Activated naive CD4-positive, alpha-beta T cell (primary cell): ENCODE measurements around the gene PYHIN1.
A peak's percentile ranks its signal among the peaks of the same experiment; 100 is the strongest.

Experiments used
- DNase-seq, 4 experiments: peaks; one replicate each; lab custom pipeline; 2025; lab: John Stamatoyannopoulos, UW

Gene PYHIN1

DNA sequence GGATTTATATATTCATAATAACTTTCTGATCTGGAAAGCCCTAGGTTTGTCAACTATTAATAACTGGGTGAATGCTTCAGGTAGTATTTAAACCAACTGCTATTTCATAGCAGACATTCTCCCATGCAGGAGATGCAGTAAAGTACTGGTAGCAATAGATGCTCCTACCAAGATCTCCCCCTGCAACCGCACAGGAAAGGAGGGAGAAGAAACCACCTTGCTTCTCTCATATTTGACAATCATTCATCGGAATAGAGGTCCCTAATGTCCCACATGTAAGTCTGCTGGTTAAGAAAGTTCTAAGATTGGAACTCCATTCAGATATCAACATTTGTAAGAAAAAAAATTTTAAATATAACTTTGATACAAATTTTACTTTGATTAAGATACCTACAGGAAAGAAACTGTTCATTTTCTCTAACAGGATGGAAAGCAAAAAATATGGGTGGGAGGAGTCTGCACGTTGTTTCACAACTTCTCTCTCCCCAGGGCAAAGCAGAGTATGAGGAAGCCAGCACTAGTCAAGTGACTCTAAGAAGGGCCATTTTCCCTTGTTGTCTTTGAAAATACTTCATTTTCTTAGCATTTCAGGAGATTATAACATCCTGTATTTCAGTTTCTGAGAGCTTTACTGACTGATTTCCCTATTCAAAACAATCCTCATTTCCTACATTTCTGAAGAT is at the start of gene PYHIN1:
PYHIN1 (plus strand) TSS at position 498 of the 683 bp plus-strand sequence. CDS start 5,359 bp downstream, outside the sequence.
- no peak for DNase-seq

- DNase-seq, result no peak
These were observed 37.7 kb upstream of the PYHIN1 start for GRCh38 chr1:158893654-158894053.

GRCh38 chr1:158898722-158899121 is 32.6 kb upstream of the PYHIN1 start:
- no peak for DNase-seq

- no peak for DNase-seq
These were observed 29.7 kb upstream of the PYHIN1 start for GRCh38 chr1:158901623-158902022.

GRCh38 chr1:158916085-158916484 is 15.3 kb upstream of the PYHIN1 start:
- no peak for DNase-seq

DNA sequence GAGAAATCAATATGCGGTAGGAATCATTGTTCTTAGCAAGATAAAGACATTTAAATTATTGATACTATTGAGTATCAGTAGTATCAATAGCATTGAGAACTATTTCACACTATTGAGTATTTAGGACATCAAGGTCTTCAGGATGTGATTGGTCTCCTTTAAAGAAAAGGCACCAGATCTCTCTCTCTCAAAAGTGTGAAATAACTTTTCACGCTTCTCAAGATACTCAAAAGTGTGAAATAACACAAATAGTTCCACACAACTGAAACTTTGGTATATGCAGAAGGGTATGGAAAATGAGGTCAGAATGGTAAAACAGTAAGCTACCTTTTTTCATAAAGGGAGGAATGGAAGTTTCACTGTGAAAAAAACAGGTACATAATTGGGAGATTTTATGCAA is 6.7 kb upstream of the PYHIN1 start:
- DNase-seq, result no peak

DNA sequence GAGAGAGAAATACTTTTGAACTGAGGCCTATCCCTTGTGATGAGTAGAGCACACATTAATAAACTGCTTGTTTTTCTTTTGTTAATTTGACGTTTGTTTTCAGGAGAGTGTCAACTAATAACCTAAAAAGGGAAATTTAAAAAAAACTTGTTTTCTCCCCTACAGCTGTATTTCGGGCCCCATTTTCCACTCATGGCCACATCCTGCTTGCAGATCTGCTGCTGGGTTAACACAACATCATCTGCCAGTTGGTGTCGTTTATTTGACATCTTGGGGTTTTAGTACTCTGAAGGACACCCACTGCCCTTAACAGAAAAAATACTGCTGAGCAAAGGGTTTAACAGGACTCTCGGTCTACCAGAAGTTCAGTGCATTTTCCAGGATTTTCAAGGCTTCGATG is 848 bp upstream of the PYHIN1 start:
- peak in 2 of 4 experiments; percentile 1 to 16 for DNase-seq

DNA sequence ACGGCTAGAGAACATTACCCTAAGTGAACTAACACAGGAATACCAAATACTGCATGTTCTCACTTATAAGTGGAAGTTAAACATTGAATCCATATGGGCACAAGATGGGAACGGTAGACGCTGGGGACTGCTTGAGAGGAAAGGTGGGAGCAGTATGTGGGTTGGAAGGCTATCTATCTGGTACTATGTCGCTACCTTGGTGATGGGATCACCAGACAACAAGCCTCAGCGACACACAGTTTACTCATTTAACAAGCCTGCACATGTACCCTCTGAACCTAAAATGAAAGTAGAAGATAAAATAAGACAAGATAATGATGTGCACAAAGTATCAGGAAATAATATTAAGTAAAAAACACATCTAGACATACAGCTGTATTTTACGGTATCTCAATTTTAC is 819 bp downstream of the PYHIN1 start:
- DNase-seq, result no peak

- DNase-seq, result no peak
These were observed 2.3 kb downstream of the PYHIN1 start for GRCh38 chr1:158933621-158934020.

GRCh38 chr1:158939180-158939579 is 7.8 kb downstream of the PYHIN1 start:
- DNase-seq, result no peak

GRCh38 chr1:158941317-158941716 is 10.0 kb downstream of the PYHIN1 start:
- no peak for DNase-seq

GRCh38 chr1:158942490-158942889 is 11.1 kb downstream of the PYHIN1 start:
- no peak for DNase-seq

- no peak for DNase-seq
These were observed 11.7 kb downstream of the PYHIN1 start for GRCh38 chr1:158943059-158943458.

DNA sequence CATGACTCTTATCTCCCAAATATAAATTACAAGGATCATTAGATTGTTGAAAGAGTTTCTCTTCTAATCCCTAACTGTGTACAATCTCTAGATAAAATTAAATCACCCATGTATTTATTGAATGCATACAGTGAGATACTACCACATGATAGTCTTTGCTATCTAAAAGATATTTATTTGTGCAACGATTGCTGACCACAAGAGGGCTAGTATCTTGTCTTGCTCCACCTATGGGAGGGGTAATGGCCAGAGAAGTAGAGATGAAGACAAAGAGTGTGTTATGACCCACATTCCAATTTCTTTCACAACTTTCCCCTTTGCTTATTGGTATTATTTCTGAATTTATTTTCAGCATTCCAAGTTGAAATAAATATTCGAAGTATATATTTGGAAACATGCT is 13.7 kb downstream of the PYHIN1 start:
- DNase-seq, result no peak

GRCh38 chr1:158946785-158947184 is 15.4 kb downstream of the PYHIN1 start:
- DNase-seq, result no peak

GRCh38 chr1:158951956-158952355 is 20.6 kb downstream of the PYHIN1 start:
- no peak for DNase-seq

- no peak for DNase-seq
These were observed 21.1 kb downstream of the PYHIN1 start for GRCh38 chr1:158952416-158952815.

GRCh38 chr1:158961178-158961577 is 29.8 kb downstream of the PYHIN1 start:
- DNase-seq, result no peak

DNA sequence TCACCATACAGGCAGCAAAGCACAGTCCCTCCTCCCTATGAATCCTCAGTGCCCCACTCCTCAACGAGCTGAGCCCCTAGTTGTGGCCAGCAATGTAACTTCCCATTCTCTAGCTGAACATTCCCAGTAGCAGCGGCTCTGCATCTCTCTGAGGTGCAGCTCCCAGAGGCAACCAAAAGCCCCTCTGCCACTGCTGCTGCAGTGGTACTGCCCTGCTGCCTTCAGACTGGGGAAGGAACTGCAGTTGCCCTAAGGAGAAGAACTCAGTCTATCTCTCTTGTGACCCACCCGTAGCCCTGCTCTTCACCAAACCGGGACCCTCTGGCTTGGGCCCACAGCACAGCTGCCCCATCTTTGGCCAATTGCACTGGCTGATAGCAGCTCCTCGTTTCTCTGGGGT is 31.6 kb downstream of the PYHIN1 start:
- no peak for DNase-seq

GRCh38 chr1:158969166-158969565 is 37.8 kb downstream of the PYHIN1 start:
- DNase-seq, result no peak

DNA sequence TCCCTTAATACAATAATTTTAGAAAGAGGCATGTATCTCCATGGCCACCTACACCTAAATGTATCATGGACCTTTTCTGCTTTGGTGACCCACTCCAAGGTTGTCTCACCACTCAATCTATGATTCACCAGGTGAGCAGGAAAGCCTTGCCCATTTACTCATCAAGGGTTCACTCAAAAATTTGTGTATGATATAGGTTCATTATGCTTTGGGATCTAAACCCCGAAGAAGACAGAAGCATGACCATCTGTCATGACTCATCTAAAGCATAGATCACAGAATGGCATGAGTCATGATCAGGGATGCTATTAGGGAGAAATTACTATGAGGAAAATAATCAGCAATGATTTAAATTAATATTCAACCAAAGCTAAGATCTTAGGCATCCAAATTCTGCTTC is 38.5 kb downstream of the PYHIN1 start:
- no peak for DNase-seq

- DNase-seq, result no peak
These were observed 41.5 kb downstream of the PYHIN1 start for GRCh38 chr1:158972841-158973240.

- DNase-seq, result no peak
These were observed 44.9 kb downstream of the PYHIN1 start for GRCh38 chr1:158976219-158976618.

GRCh38 chr1:158978730-158979129 is 47.4 kb downstream of the PYHIN1 start:
- DNase-seq, result no peak
